Stimulated activated CD8-positive, alpha-beta memory T cell treated with anti-CD3 and anti-CD28 coated beads, Interleukin-7, amount 100 ng/mL, for 4 hours (primary cell): ENCODE results near the gene HSPA9.
"Not testable (repeated sequence)": the region's sequence is repeated elsewhere in the genome, so short reads cannot be mapped to it uniquely, and the experiment has no call there.

Source experiments
- DNase-seq, 2 donors: peaks; one replicate each; pipeline ENCODE4 v3.0.0-alpha.2; 2020; ENCODE audit warnings: low read depth in 2 of 2

HSPA9 gene

DNA sequence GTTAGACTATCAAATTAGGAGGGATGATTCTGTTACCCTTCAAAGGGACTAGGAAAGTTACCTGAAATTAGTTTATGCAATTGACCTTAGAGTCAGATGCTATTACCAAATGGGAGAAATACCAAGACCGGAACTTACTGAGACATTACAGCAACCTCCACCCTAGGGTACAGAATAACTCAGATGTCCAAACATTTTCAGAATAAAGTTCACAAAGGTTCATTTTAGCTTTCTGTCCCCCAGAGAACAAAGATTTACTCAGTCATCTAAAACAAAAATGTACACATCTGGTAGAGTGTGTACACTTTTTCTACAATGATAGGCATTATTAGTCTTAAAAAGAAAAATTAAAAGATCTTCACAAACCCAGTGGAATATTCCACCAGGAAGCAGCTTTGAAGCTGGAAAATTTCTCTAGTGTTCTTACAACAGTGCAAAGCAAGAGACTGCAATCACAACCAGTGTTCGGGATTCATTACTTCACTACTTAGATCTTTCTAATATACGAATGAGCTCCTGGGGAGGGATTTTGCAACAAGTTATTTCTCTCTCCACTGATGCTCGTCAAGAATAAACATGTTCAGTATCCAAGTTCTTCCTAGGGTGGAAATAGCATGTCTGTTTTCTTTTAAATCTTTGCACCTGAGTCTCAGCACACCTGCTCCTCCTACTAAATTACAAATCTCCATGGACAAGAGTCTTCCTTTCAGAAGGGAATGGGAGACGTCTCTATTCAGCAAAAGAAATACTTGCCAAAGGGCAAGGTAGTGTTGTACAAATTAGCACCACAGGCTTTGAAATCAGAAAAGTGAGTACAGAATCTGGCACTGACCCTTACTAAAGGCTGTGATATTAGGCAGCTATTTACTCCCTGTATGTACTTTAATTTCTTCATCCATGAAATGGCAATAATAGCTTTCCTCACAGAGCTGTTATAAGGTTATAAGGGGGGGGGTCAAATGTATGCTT is 40.9 kb downstream of the HSPA9 start:
- DNase-seq, result no peak

GRCh38 chr5:138529812-138530211 is 45.4 kb downstream of the HSPA9 start:
- DNase-seq, result no peak

DNA sequence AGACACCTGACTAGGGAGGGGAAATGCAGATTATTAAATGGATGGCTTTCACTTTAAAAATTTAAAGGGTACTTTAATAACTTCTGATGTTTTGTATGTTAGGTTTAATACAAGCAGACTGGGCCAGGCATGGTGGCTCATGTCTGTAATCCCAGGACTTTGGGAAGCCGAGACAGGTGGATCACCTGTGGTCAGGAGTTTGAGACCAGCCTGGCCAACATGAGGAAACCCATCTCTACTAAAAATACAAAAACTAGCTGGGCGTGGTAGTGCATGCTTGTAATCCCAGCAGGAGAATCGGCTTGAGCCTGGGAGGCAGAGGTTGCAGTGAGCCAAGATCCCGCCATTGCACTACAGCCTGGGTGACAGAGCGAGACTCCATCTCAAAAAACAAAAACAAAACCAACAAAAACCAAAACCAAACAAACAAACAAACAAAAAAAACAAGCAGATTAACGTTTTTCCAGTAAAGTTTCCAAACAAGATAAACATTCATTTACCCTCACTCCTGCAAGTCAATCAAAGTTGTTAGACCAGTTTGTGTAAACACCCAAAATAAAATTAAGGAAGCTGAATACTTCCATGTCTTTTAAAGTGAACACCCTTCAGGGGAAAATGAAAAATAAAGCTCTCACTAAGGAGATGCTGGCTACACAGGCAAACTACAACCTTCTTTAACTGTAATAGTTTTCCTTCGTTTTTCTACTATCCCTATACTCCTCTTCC is 46.3 kb downstream of the HSPA9 start:
- no peak for DNase-seq

DNA sequence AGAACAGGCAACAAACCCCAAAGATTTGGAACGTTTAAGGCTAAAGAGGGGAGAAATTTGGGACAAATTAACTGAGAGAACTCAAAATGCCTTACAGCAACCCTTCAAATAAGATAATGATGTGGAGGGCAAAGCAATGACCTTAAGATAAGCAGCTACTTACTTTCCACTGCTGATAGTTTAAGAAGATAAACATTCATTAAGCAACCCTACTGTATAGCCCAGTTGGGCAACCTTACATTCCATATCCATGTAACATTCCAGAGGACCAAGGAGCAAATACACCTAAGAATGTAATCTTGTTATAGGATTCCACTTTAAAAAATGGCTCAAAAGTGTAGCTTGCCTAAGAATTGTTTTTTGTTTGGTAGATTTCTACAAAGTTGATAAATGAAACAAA is 47.0 kb downstream of the HSPA9 start:
- no peak for DNase-seq

DNA sequence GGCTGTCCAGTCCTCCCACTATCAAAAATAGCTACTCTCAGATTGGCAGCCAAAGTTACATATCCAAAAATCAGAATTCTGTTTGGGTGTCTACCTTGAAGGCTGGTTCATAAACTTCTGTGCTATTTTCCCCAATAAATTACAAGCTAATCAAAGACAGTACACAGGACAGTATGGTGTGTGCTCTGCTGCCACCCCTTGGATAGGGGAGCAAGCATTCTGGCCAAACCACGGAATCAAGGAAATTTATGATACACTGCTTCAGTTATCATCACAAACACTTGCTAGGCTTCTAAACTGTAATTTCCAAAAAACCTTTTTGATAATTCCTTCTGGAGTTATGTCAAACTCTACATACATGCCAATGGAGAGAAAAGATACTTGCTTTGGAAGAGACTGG is 48.0 kb downstream of the HSPA9 start:
- no peak for DNase-seq

DNA sequence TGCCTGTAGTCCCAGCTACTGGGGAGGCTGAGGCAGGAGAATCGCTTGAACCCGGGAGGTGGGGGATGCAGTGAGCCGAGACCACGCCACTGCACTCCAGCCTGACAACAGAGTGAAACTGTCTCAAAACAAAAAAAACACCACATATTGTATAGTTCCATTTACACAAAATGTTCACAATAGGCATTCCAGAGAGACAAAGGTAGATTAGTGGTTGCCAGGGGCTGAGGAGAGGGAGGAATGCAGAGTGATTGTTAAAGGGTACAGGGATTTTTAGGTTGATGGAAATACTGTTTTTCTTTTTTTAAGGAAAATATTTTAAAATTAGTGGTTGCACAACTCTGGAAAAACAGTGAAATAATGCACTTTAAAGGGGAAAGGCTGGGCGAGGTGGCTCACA is 51.8 kb downstream of the HSPA9 start:
- DNase-seq, result no peak

DNA sequence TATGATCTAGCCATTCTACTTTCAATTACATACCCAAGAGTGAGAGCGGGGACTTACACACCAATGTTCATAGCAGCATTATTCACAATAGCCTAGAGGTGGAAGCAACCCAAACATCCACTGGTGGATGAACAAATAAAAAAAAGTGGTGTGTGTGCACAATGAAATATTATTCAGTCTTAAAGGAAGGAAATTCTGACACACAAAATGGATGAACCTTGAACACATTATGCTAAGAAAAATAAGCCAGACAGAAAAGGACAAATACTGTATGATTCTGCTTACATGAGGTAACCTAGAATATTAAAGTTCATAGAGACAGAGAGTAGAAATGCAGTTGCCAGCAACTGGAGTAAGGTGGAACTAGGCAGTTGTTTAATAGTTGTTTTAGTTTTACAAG is 54.2 kb downstream of the HSPA9 start:
- DNase-seq, result no peak

DNA sequence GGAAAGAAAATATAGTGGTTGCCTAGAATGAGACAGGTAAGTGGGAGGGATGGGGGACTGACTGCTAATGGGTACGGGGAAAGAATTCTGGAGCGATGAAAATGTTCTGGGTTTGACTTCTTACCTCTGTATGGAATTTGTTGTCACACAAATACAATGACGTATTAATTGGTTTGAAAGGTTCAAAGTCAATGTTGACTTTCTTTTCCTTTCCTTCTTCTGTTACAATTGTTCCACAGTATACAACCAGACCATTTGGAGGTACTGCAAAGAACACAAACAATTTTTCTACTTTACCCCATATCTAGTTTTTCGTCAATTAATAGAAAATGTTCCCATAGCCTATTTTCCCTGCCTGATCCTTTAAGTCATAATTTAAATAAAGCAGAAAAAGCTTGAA is 57.8 kb downstream of the HSPA9 start:
- DNase-seq, result no peak

DNA sequence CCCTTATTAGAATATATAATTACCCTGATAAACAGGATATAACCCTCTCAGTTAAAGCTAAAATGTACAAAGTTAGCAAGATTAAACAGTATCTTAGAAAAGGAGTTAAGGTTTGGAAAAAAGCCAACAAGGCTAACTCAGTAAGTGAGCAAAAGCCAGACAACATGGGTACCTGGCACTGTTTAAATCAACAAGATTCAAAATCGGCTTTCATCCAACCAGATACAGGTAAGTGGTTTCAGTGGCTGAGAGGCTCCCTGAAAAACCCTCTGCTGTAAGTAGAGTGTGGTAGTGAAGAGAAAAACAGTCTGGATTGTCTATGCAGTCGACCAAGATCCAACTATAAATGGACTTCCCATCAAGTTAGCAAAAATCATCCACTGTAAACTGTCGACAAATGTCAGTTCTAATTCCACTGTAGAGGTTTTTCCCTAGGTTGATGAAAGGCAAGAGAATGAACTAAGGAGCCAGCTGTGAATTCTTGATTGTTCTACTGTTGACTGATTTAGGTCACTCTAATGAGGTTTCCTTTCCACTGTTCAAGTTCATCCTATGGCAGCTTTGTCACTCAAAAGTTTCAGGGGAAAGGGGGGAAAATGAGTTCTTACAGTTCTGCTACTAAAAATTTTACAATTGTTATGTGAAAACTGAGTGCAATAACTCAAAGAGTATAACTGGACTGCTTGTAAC is 59.5 kb downstream of the HSPA9 start:
- DNase-seq, result no peak

DNA sequence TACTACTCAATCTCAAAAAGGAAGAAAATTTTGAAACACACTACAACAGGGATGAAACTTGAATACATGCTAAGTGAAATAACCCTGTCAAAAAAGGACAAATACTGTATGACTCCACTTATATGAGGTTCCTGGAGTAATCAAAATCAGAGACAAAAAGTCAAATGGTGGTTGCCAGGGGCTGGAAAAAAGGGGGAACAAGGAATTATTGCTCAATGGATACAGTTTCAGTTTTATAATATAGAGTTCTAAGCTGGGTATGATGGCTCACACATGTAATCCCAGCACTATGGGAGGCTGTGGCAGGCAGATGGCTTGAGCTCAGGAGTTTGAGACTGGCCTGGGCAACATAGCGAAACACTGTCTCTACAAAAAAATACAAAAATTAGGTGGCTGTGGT is 61.2 kb downstream of the HSPA9 start:
- no peak for DNase-seq

DNA sequence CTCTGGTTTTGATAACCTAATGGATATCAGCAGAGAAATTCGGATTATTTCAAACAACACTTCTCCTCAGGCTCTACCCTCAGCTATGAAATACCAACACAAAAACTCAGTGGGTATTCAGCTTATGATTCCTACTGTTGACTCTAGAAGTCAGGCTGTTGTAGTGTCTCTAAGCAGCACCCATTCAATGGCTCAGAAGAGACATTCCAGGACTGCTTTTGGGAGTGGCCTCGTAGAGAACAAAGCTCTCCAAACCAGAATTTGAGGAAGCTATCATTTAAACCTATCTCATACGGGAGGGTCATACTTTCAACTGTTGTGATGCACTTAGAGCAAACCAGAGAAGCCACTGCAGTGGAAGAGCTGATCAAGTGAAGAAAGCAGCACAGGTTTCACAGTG is 66.2 kb downstream of the HSPA9 start:
- no peak for DNase-seq

DNA sequence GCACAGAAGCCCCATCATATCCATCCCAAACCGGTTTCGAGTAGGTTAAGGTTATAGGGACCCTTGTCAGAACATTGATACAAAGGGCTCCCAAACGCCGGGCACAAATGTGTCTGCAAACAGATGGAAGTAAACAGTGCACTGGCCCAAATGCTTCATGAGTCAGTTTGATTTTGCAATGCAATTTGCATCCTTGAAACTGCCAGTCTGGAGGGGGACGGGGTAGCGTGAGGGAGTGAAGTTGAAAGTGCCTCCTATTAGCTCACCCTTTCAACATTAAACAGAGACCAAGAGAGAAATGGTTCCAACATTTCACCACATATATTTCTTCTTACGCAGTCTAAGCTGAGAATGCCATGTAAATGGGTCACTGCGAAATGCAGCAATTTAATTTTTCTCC is 67.7 kb downstream of the HSPA9 start:
- not testable (repeated sequence) for DNase-seq

DNA sequence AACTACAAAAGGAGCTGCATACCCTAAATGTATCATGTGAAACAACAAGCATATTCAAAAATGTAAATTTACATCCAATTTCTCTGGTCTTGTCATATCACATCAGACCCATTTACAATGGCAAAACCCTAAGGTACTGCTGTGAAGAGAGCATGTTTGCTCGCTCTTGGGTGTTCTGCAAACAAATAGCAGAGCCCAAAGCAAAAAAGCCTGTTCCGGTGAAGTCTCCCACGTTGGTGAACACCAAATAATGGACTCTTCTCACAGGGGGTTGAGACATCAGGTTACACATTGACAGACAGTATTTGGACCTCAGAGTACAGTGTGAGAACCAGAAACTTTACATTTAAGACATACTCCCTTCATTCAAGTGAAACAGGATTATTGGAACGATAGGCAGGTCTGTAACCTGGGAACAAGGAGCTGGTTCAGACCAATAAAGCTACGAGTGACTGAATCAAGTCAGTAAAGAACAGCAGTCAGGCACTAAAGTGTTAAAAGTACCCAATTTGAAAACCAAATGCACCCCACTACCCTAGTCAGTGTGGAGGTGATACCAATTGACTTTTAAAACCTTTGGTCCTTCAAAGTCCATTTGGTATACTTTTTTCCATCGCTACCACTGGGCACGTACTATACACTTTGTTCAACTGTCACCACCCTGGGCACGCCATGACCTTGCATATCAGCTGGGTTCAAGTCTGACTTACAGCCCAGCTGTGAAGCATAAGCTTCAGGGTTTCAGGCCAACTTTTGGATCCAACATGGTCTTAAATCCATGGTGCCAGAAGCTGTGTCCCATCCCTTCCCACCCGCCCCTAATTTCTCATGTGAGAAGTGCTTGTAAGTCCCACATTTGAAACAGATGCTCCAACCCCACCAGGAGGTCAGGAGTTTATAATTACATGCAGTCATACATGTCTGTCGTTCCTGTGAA is 68.6 kb downstream of the HSPA9 start:
- no peak for DNase-seq

- DNase-seq, result no peak
These were observed 70.4 kb downstream of the HSPA9 start for GRCh38 chr5:138504799-138505198.
